HG03354 (cell line): ENCODE measurements around the gene TOR2A.
"Not testable (repeated sequence)": the region's sequence is repeated elsewhere in the genome, so short reads cannot be mapped to it uniquely, and the experiment has no call there.

Experiments
- ATAC-seq: cut with Tn5 transposase; IDR thresholded peaks from one replicate; pipeline ENCODE4 v1.9.1; 2021; ENCODE audit warnings: mild to moderate bottlenecking; ENCODE audit not compliant: unreplicated experiment, poor library complexity, severe bottlenecking

TOR2A gene

DNA sequence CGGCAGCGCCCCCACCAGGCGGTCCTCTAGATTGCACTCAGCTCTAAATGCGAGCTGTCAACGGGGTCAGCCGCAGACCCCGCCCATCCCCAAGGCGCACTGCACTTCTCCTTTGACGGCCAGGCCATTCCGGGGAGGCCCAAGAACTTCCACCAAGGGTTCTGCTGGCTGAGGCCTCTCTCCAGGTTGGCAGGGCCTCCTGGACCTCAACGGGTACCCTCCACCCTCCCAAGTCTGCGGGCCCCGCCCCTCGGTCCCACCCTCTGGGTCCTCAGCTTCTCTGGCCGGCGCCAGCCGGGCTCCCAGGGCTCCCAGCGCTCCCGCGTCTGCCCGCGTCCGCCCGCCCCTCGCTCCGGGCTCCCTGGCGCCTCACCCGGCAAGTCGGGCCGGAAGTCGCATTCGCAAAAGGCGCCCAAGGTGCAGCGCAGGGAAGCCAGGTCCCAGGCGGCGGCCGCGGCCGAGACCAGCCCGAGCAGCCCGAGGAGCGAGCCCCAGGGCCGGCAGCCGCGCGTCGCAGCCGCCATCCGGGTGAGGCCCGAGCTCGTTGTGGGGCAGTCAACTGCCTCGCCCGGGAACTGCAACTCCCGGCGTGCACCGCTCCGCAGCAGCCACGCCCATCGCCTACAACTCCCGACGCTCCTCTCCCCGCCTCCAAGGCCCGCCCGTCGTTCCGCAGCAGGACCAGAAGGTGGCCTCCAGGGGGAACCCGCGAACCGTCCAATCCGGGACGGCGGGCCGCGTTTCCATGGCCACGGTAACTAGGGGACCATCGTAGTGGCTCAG is at the start of gene TOR2A:
TOR2A (minus strand) TSS at position 548 of the 783 bp plus-strand sequence; CDS start at position 524, 24 bp downstream.
- ATAC-seq = peak; percentile 86

GRCh38 chr9:127783111-127784008 is 48.3 kb upstream of the TOR2A start:
- ATAC-seq = no peak

DNA sequence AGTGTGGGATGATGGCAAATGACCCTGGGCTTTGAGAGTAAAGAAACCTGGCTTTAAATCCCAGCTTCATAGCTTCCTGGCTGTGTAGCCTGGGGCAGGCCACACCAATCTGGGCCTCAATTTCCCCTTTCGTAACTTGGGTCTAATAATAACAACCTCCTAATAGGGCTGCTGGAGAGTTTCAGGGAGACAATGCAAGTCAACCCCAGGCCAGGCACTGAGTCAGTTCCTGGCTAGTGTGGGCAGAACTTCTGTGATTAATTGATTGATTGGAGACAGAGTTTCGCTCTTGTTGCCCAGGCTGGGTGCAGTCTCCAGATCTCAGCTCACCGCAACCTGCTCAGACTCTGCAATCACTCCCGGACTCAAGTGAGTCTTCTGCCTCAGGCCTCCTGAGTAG is 46.7 kb upstream of the TOR2A start:
- ATAC-seq = no peak

- ATAC-seq = not testable (repeated sequence)
Observed at GRCh38 chr9:127780909-127781308, 45.8 kb upstream of the TOR2A start.

- ATAC-seq = no peak
Observed at GRCh38 chr9:127780126-127780885, 45.2 kb upstream of the TOR2A start.

- peak; percentile 46 for ATAC-seq
Observed at GRCh38 chr9:127779136-127779981, 44.3 kb upstream of the TOR2A start.

- peak; percentile 39 for ATAC-seq
Observed at GRCh38 chr9:127778280-127779135, 43.4 kb upstream of the TOR2A start, which contains the start of gene SH2D3C. TSS of gene SH2D3C (minus strand) at chr9:127778666. CDS start at chr9:127778627, 39 bp downstream.

- no peak for ATAC-seq
Observed at GRCh38 chr9:127777368-127777980, 42.4 kb upstream of the TOR2A start.

- ATAC-seq = no peak
Observed at GRCh38 chr9:127776924-127777289, 41.8 kb upstream of the TOR2A start.

DNA sequence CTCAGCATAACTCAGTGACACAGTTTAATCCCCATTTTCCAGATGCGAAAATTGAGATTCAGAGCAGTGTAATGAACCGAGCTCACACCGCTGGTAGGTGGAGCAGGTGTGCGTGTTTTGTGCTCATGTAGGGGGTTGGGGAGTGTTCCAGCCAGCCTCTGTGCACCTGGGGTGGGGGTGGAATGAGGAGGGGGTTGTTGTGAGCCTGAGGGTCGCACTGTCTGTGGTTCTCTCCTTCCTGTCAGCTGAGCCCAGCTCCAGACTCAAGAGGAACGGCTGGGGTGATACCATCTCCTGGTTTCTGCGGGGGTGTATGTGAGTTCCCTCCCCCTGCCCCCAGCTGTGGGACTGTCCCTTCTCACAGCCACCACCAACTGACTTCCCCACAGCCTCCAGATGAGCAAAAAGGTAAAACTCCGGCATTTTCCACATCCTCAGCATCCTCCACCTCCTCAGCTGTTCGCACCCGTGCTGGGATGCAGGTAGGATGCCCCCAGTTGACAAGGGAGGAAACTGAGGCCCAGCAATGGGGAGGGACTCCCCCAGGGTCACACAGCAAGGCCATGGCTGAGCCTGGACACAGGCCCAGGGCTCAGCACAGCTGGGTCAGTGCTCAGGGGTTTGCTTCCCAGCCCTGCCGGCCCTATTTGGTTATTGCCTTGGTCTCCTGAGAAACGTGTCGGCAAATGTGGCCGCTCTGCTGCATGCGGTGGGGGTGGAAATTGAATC is 41.3 kb upstream of the TOR2A start:
- peak; percentile 43 for ATAC-seq

- no peak for ATAC-seq
Observed at GRCh38 chr9:127773981-127774380, 38.9 kb upstream of the TOR2A start.

DNA sequence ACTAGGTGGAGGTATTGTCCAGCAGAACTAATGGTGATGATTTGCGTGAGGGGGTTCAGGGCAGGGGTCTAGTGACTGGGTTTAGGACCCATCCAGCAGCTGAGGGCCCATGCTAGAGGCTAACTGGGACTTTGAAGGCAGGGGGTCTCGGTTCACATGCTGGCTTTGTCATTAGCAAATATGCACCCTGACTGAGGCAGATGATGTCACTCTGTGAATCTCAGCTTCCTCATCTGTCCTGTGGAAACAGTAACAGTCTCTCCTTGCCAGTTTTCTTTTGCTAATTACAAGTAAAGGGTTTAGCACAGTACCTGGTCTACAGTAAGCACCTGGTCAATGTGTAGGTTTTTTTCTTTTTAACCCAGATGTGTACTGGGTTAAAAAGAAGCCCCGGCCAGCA is 38.2 kb upstream of the TOR2A start:
- no peak for ATAC-seq

DNA sequence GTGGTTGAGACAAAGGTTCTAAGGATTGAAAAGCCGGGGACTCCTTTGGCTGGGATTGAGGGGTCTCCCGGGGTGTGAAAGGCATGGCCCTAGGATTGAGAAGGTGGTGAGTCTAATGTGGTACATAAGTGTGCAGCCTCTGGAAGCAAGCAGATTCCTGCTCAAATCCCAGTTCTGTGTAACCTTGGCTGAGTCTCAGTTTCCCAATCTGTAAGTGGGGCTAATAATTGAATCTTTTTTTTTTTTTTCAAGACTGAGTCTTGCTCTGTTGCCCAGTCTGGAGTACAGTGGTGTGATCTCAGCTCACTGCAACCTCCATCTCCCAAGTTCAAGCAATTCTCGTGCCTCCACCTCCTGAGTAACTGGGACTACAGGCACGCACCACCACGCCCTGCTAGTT is 37.5 kb upstream of the TOR2A start:
- ATAC-seq = no peak

- no peak for ATAC-seq
Observed at GRCh38 chr9:127771570-127772189, 36.6 kb upstream of the TOR2A start.

DNA sequence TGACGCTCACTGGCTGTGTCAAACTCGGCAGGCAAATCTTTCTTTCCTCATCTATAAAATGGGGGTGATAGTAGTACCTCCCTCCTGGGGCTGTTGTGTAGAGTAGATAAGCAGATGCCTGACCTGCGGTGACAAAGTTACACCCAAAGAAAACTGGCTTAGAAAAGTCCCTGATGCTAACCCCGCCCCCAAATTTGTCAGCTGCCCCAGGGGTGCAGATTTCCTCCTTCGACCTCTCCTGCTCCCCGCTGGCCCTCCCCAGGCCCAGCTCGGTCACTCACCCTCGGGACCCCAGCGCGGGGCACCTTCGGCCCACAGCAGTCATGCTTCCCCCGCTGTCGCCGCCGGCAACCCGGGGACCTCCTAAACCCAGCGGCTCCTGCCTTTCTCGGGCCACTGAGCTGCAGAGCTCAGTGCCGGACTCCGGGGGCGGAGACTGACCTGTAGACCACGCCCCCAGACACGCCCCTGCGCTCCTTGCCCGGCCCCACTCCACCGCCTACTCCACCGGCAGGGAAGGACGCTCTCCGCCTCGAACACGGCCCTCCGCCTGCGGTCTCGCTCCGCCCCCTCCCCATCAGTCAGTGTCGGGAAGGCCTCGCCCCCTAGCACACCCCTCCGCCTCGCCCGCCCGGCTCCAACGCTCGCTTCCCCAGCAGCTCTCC is 35.9 kb upstream of the TOR2A start:
- ATAC-seq = peak; percentile 87

GRCh38 chr9:127770583-127770904 is 35.5 kb upstream of the TOR2A start:
- ATAC-seq = no peak
